GM19239 (cell line): ENCODE results near the gene MRAS.

Experiments
- DNase-seq: peaks from one replicate; pipeline ENCODE4 v3.0.0; 2011; ENCODE audit warnings: low spot score; ENCODE audit not compliant: insufficient read length
- FAIRE-seq: peaks from 2 replicates; lab custom pipeline; 2011; peaks lifted over from hg19 to GRCh38; lab: Jason Lieb, UNC

Gene MRAS

GRCh38 chr3:138347960-138348753, at the start of gene MRAS:
MRAS (plus strand) TSS chr3:138348579; CDS start chr3:138372884, 24,305 bp downstream.
- peak; percentile 21 for FAIRE-seq

GRCh38 chr3:138300647-138301046, 47.7 kb upstream of the MRAS start:
- DNase-seq (no peak), FAIRE-seq (no peak)

More at GRCh38 chr3:138347960-138348753, at the start of gene MRAS:
- DNase-seq = no peak

GRCh38 chr3:138303474-138303873, 44.9 kb upstream of the MRAS start:
- FAIRE-seq = no peak
- DNase-seq = no peak

GRCh38 chr3:138307899-138308298, 40.5 kb upstream of the MRAS start:
- FAIRE-seq (no peak), DNase-seq (no peak)

GRCh38 chr3:138308783-138309182, 39.6 kb upstream of the MRAS start:
- FAIRE-seq = no peak
- no peak for DNase-seq

- DNase-seq (no peak), FAIRE-seq (no peak)
Measured at GRCh38 chr3:138310494-138310893, 37.9 kb upstream of the MRAS start.

GRCh38 chr3:138314751-138315150, 33.6 kb upstream of the MRAS start:
- DNase-seq = no peak

GRCh38 chr3:138317687-138318086, 30.7 kb upstream of the MRAS start:
- no peak for FAIRE-seq
- DNase-seq = no peak

More at GRCh38 chr3:138314751-138315150, 33.6 kb upstream of the MRAS start:
- FAIRE-seq = no peak

GRCh38 chr3:138323971-138324370, 24.4 kb upstream of the MRAS start:
- DNase-seq = no peak
- no peak for FAIRE-seq

- no peak for FAIRE-seq
- no peak for DNase-seq
Measured at GRCh38 chr3:138325990-138326389, 22.4 kb upstream of the MRAS start.

- FAIRE-seq (no peak), DNase-seq (no peak)
Measured at GRCh38 chr3:138326866-138327595, 21.3 kb upstream of the MRAS start.

- no peak for DNase-seq
- FAIRE-seq = no peak
Measured at GRCh38 chr3:138327831-138328230, 20.5 kb upstream of the MRAS start.

GRCh38 chr3:138328341-138328740, 20.0 kb upstream of the MRAS start:
- FAIRE-seq (no peak), DNase-seq (no peak)

GRCh38 chr3:138329127-138329983, 19.0 kb upstream of the MRAS start, which contains the start of gene NME9:
NME9 (minus strand) TSS chr3:138329851; CDS start chr3:138329335, 516 bp downstream.
- DNase-seq (peak; percentile 59), FAIRE-seq (peak; percentile 82)

GRCh38 chr3:138329984-138330293, 18.4 kb upstream of the MRAS start:
- no peak for DNase-seq
- FAIRE-seq = peak; percentile 60

GRCh38 chr3:138331143-138331894, 17.1 kb upstream of the MRAS start:
- no peak for FAIRE-seq
- no peak for DNase-seq

GRCh38 chr3:138332472-138333073, 15.8 kb upstream of the MRAS start:
- DNase-seq = no peak
- no peak for FAIRE-seq

GRCh38 chr3:138334608-138335007, 13.8 kb upstream of the MRAS start:
- FAIRE-seq (no peak), DNase-seq (no peak)

- DNase-seq = no peak
- no peak for FAIRE-seq
Measured at GRCh38 chr3:138336454-138336999, 11.9 kb upstream of the MRAS start.
